PFSK-1 (cell line): ENCODE results near the gene NLRP3.

Source experiments
- FOXP2 ChIP-seq: optimal IDR thresholded peaks from 2 replicates; pipeline ENCODE3; 2011; ENCODE audit warnings: borderline replicate concordance, control low read depth, inconsistent platforms; ENCODE audit not compliant: insufficient read depth; ENCODE audit errors: extremely low read length, extremely low read depth
- POLR2AphosphoS5 ChIP-seq: IDR thresholded peaks from 2 replicates; pipeline ENCODE4 v1.6.1; 2012; ENCODE audit warnings: low read depth, mild to moderate bottlenecking, control low read depth, low read length, moderate library complexity
- REST ChIP-seq, 2 experiments: IDR thresholded peaks; 2 replicates each; pipeline versions ENCODE4 v1.6.1 to v1.8.0; 2011 to 2012; ENCODE audit warnings: low read depth in 2 of 2, low read length in 2 of 2, control low read depth in 1 of 2, inconsistent platforms in 1 of 2, mild to moderate bottlenecking in 1 of 2, moderate library complexity in 1 of 2; ENCODE audit not compliant: insufficient read depth in 1 of 2
- SIN3A ChIP-seq: IDR thresholded peaks from 2 replicates; pipeline ENCODE4 v1.6.1; 2012; ENCODE audit warnings: mild to moderate bottlenecking, low read length, moderate library complexity, borderline replicate concordance; ENCODE audit not compliant: insufficient read depth
- TAF1 ChIP-seq: IDR thresholded peaks from 2 replicates; pipeline ENCODE4 v1.6.1; 2012; ENCODE audit warnings: low read length, control low read depth, borderline replicate concordance; ENCODE audit not compliant: insufficient read depth

Gene NLRP3

GRCh38 chr1:247475793-247476192 is 59.8 kb downstream of the NLRP3 start:
- TF ChIP-seq TAF1 (no peak), REST (IDR thresholded peaks at IDR 0.05; ENCODE audit: insufficient read depth in 1 of 2, low read depth in 2 of 2, low read length in 2 of 2) (no peak), SIN3A (no peak), FOXP2 (no peak), POLR2AphosphoS5 (no peak)

GRCh38 chr1:247482747-247483146 is 66.8 kb downstream of the NLRP3 start:
- TF ChIP-seq REST (IDR thresholded peaks at IDR 0.05; ENCODE audit: insufficient read depth in 1 of 2, low read depth in 2 of 2, low read length in 2 of 2) (no peak), SIN3A (no peak), TAF1 (no peak), FOXP2 (no peak)

GRCh38 chr1:247487057-247487456 is 71.1 kb downstream of the NLRP3 start:
- no peak for TF ChIP-seq SIN3A

- TF ChIP-seq SIN3A (no peak), POLR2AphosphoS5 (no peak), REST (IDR thresholded peaks at IDR 0.05; ENCODE audit: insufficient read depth in 1 of 2, low read depth in 2 of 2, low read length in 2 of 2) (no peak), FOXP2 (no peak), TAF1 (no peak)
These were observed 75.4 kb downstream of the NLRP3 start for GRCh38 chr1:247491328-247491727.

- no peak for TF ChIP-seq TAF1
These were observed 77.1 kb downstream of the NLRP3 start for GRCh38 chr1:247493106-247493505.

GRCh38 chr1:247494767-247495166 is 78.8 kb downstream of the NLRP3 start:
- TF ChIP-seq TAF1, result no peak
- TF ChIP-seq SIN3A, result no peak
- no peak for TF ChIP-seq REST (IDR thresholded peaks at IDR 0.05; ENCODE audit: insufficient read depth in 1 of 2, low read depth in 2 of 2, low read length in 2 of 2)
- TF ChIP-seq FOXP2, result no peak
- no peak for TF ChIP-seq POLR2AphosphoS5
